Measurements from ENCODE around the gene SLC24A1. TPM values are rescaled to one million over a fixed set of nuclear protein-coding genes. Genes with fewer than 3 reads are reported as not detected.

SLC24A1 gene
- total RNA-seq, 1 donor from 2014 or later, result 10.3 TPM

DNA sequence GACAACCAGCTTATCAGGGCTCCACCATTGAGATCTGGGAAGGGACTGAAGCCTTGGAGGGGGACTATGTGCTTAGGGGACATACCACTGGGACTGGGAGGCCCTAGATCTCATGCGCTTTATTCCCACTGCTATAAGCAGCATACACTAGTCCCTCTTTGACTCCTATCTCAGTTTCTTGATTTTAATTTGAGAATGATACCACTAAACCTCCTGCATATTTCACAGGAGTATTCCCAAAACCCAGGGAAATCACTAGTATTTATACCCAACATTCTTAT is 29.2 kb downstream of the SLC24A1 start:
- Mint-ChIP-seq H3K27me3 (no peaks in the 10 kb centered on the region), H3K27ac (no peak overlapping the region), H3K9me3 (ENCODE audit: low read depth) (no peaks in the 10 kb centered on the region), H3K36me3 (ENCODE audit: insufficient read depth) (no peaks in the 10 kb centered on the region), H3K4me1 (ENCODE audit: low read depth) (no peaks in the 10 kb centered on the region), H3K4me3 (ENCODE audit: low read depth) (no peak overlapping the region)
- TF ChIP-seq CTCF (IDR thresholded peaks at IDR 0.05; ENCODE audit: unreplicated experiment), result no peak
- no peak for DNase-seq (ENCODE audit: low spot score, unreplicated experiment)

GRCh38 chr15:65651831-65652749 is 30.4 kb downstream of the SLC24A1 start:
- no peak overlapping the region for H3K4me3 Mint-ChIP-seq (ENCODE audit: low read depth)
- H3K36me3 Mint-ChIP-seq (ENCODE audit: insufficient read depth), result no peaks in the 10 kb centered on the region
- no peak overlapping the region for H3K27ac Mint-ChIP-seq
- H3K9me3 Mint-ChIP-seq (ENCODE audit: low read depth), result no peaks in the 10 kb centered on the region
- no peak for DNase-seq (ENCODE audit: low spot score, unreplicated experiment)
- TF ChIP-seq CTCF (IDR thresholded peaks at IDR 0.05; ENCODE audit: unreplicated experiment), result no peak
- H3K27me3 Mint-ChIP-seq, result no peaks in the 10 kb centered on the region
- no peaks in the 10 kb centered on the region for H3K4me1 Mint-ChIP-seq (ENCODE audit: low read depth)

- TF ChIP-seq CTCF (IDR thresholded peaks at IDR 0.05; ENCODE audit: unreplicated experiment), result no peak
- no peak for DNase-seq (ENCODE audit: low spot score, unreplicated experiment)
- Mint-ChIP-seq H3K9me3 (ENCODE audit: low read depth) (no peaks in the 10 kb centered on the region), H3K27me3 (no peaks in the 10 kb centered on the region), H3K4me3 (ENCODE audit: low read depth) (no peak overlapping the region), H3K4me1 (ENCODE audit: low read depth) (no peaks in the 10 kb centered on the region), H3K36me3 (ENCODE audit: insufficient read depth) (no peaks in the 10 kb centered on the region), H3K27ac (no peak overlapping the region)
These were observed 31.6 kb downstream of the SLC24A1 start for GRCh38 chr15:65653341-65653740.

GRCh38 chr15:65653801-65654521 is 32.2 kb downstream of the SLC24A1 start:
- TF ChIP-seq CTCF (IDR thresholded peaks at IDR 0.05; ENCODE audit: unreplicated experiment), result no peak
- no peaks in the 10 kb centered on the region for H3K9me3 Mint-ChIP-seq (ENCODE audit: low read depth)
- H3K27ac Mint-ChIP-seq, result no peak overlapping the region
- H3K36me3 Mint-ChIP-seq (ENCODE audit: insufficient read depth), result no peaks in the 10 kb centered on the region
- H3K4me1 Mint-ChIP-seq (ENCODE audit: low read depth), result no peaks in the 10 kb centered on the region
- H3K4me3 Mint-ChIP-seq (ENCODE audit: low read depth), result no peak overlapping the region
- no peak for DNase-seq (ENCODE audit: low spot score, unreplicated experiment)
- H3K27me3 Mint-ChIP-seq, result no peaks in the 10 kb centered on the region

- Mint-ChIP-seq H3K4me3 (ENCODE audit: low read depth) (no peak overlapping the region), H3K9me3 (ENCODE audit: low read depth) (no peaks in the 10 kb centered on the region), H3K27me3 (no peaks in the 10 kb centered on the region), H3K27ac (no peak overlapping the region), H3K4me1 (ENCODE audit: low read depth) (no peaks in the 10 kb centered on the region), H3K36me3 (ENCODE audit: insufficient read depth) (no peaks in the 10 kb centered on the region)
- no peak for TF ChIP-seq CTCF (IDR thresholded peaks at IDR 0.05; ENCODE audit: unreplicated experiment)
- DNase-seq (ENCODE audit: low spot score, unreplicated experiment), result no peak
These were observed 33.3 kb downstream of the SLC24A1 start for GRCh38 chr15:65655026-65655425.
